HG02678 (cell line): ENCODE measurements around the gene SNAP91.
"Not testable (repeated sequence)": the region's sequence is repeated elsewhere in the genome, so short reads cannot be mapped to it uniquely, and the experiment has no call there.

ENCODE experiments used
- ATAC-seq: cut with Tn5 transposase; IDR thresholded peaks from one replicate; pipeline ENCODE4 v1.9.1; 2021; ENCODE audit warnings: mild to moderate bottlenecking, moderate library complexity; ENCODE audit not compliant: unreplicated experiment

The SNAP91 gene

GRCh38 chr6:83708970-83709747 is at the start of gene SNAP91:
Gene SNAP91 (minus strand): TSS chr6:83709101. CDS start chr6:83707927, 1,174 bp downstream.
- ATAC-seq, result no peak

GRCh38 chr6:83758533-83758932 is 49.6 kb upstream of the SNAP91 start:
- no peak for ATAC-seq

GRCh38 chr6:83757021-83757420 is 48.1 kb upstream of the SNAP91 start:
- ATAC-seq, result no peak

- ATAC-seq, result no peak
Observed at GRCh38 chr6:83756565-83756964, 47.7 kb upstream of the SNAP91 start.

- not testable (repeated sequence) for ATAC-seq
Observed at GRCh38 chr6:83752375-83752774, 43.5 kb upstream of the SNAP91 start.

- ATAC-seq, result no peak
Observed at GRCh38 chr6:83741089-83741488, 32.2 kb upstream of the SNAP91 start.

- no peak for ATAC-seq
Observed at GRCh38 chr6:83735461-83735860, 26.6 kb upstream of the SNAP91 start.

GRCh38 chr6:83729871-83730270 is 21.0 kb upstream of the SNAP91 start:
- no peak for ATAC-seq

GRCh38 chr6:83722876-83723275 is 14.0 kb upstream of the SNAP91 start:
- ATAC-seq, result no peak

GRCh38 chr6:83717809-83718208 is 8.9 kb upstream of the SNAP91 start:
- ATAC-seq, result no peak

GRCh38 chr6:83711958-83712357 is 3.1 kb upstream of the SNAP91 start:
- ATAC-seq, result no peak

- ATAC-seq, result no peak
Observed at GRCh38 chr6:83709748-83710050, 798 bp upstream of the SNAP91 start.

GRCh38 chr6:83708546-83708969 is 343 bp downstream of the SNAP91 start:
- no peak for ATAC-seq

GRCh38 chr6:83707829-83708545 is 914 bp downstream of the SNAP91 start:
- no peak for ATAC-seq

GRCh38 chr6:83702749-83703148 is 6.2 kb downstream of the SNAP91 start:
- no peak for ATAC-seq

- ATAC-seq, result no peak
Observed at GRCh38 chr6:83702077-83702476, 6.8 kb downstream of the SNAP91 start.

- ATAC-seq, result no peak
Observed at GRCh38 chr6:83696674-83697073, 12.2 kb downstream of the SNAP91 start.

- ATAC-seq, result no peak
Observed at GRCh38 chr6:83685481-83685880, 23.4 kb downstream of the SNAP91 start.

- no peak for ATAC-seq
Observed at GRCh38 chr6:83677791-83678190, 31.1 kb downstream of the SNAP91 start.

GRCh38 chr6:83637953-83638352 is 70.9 kb downstream of the SNAP91 start:
- no peak for ATAC-seq

GRCh38 chr6:83636800-83637199 is 72.1 kb downstream of the SNAP91 start:
- no peak for ATAC-seq

- no peak for ATAC-seq
Observed at GRCh38 chr6:83633609-83634008, 75.3 kb downstream of the SNAP91 start.
